HCT116 (cell line): ENCODE results near the gene SLC44A1. TPM values are rescaled to one million over a fixed set of nuclear protein-coding genes. Genes with fewer than 3 reads are reported as not detected.

Experiments
- ATAC-seq: fragments of 200-7000 bp; cut with Tn5 transposase; 2 replicates; pipeline ENCODE4 v1.9.1; 2020; ENCODE audit warnings: mild to moderate bottlenecking, moderate library complexity
- BruUV-seq: library from RNA; stranded (reverse); fragments of 400-500 nt; replicated peaks from 2 replicates; lab custom pipeline; 2021; lab: Mats Ljungman, UMichigan
- CTCF ChIA-PET: fragments of 300-600 bp; sonication (Branson Sonifier 250); formaldehyde crosslinking; loops from one replicate; lab custom pipeline; 2021; ENCODE audit warnings: antibody characterized with exemption; lab: Charles Lee
- POLR2A ChIA-PET: fragments of 300-600, 350-600 bp; sonication (Branson Sonifier 250); formaldehyde crosslinking; loops from one replicate; lab custom pipeline; 2021; ENCODE audit warnings: antibody characterized with exemption; lab: Charles Lee
- RAD21 ChIA-PET, 2 experiments: fragments of 300-600 bp; sonication (Branson Sonifier 250); formaldehyde crosslinking; loops; one replicate each; lab custom pipeline; 2023; ENCODE audit warnings: low total read pairs in 2 of 2; ENCODE audit not compliant: uncharacterized antibody in 2 of 2, unreplicated experiment in 2 of 2, low non-redundant PET in 1 of 2; lab: Charles Lee
- DNase-seq: peaks from one replicate; pipeline ENCODE4 v3.0.0-alpha.2; 2010; ENCODE audit warnings: low read depth, low spot score
- H2AFZ ChIP-seq: fragments of 200-600 bp; shearing (Covaris generic), sonication (generic); 2 replicates; pipeline ENCODE4 v1.6.1; 2017; ENCODE audit warnings: low read depth, mixed run types, mixed read lengths, antibody characterized with exemption, low read length; ENCODE audit not compliant: poor library complexity, severe bottlenecking
- H3K27ac ChIP-seq: 2 replicates; pipeline ENCODE4 v1.5.1; 2012; ENCODE audit warnings: low read depth, low read length
- H3K27me3 ChIP-seq: fragments of 200-600 bp; sonication (generic); 2 replicates; pipeline ENCODE4 v1.6.1; 2016; ENCODE audit warnings: mixed run types, low read length, mixed read lengths; ENCODE audit not compliant: insufficient read depth
- H3K36me3 ChIP-seq, 2 experiments: fragments of 200-500 bp in 1 of 2; fragments of 200-600 bp in 1 of 2; sonication (Bioruptor generic) in 1 of 2; sonication (generic) in 1 of 2; 2 replicates each; pipeline versions ENCODE4 v1.5.1 to v1.6.1; 2014 to 2016; ENCODE audit warnings: low read length in 2 of 2, inconsistent platforms in 1 of 2, mixed read lengths in 1 of 2, mixed run types in 1 of 2; ENCODE audit not compliant: insufficient read depth in 2 of 2, control insufficient read depth in 1 of 2
- H3K4me1 ChIP-seq, 2 experiments: fragments of 200-600 bp in 1 of 2; sonication (generic) in 1 of 2; 2 replicates each; pipeline versions ENCODE4 v1.5.1 to v1.6.1; 2012 to 2017; ENCODE audit warnings: low read length in 2 of 2, inconsistent platforms in 1 of 2, mild to moderate bottlenecking in 1 of 2, mixed read lengths in 1 of 2, mixed run types in 1 of 2, moderate library complexity in 1 of 2; ENCODE audit not compliant: insufficient read depth in 2 of 2, control insufficient read depth in 1 of 2
- H3K4me2 ChIP-seq: fragments of 200-600 bp; sonication (generic); 2 replicates; pipeline ENCODE4 v1.6.1; 2017; ENCODE audit warnings: mixed run types, low read length, mixed read lengths
- H3K4me3 ChIP-seq, 2 experiments: fragments of 200-600 bp in 1 of 2; sonication (generic) in 1 of 2; replicated peaks in 1 of 2; 2 replicates each; pipeline ENCODE4 v1.5.1; 2011 to 2016; ENCODE audit warnings: low read length in 2 of 2, control low read depth in 1 of 2, low read depth in 1 of 2, mild to moderate bottlenecking in 1 of 2, mixed read lengths in 1 of 2, mixed run types in 1 of 2
- H3K79me2 ChIP-seq: fragments of 200-600 bp; sonication (generic); 2 replicates; pipeline ENCODE4 v1.6.1; 2017; ENCODE audit warnings: mild to moderate bottlenecking, mixed run types, low read length, moderate library complexity, mixed read lengths; ENCODE audit not compliant: insufficient read depth
- H3K9ac ChIP-seq: fragments of 200-600 bp; sonication (generic); 2 replicates; pipeline ENCODE4 v1.6.1; 2016; ENCODE audit warnings: low read length, mixed read lengths
- H3K9me2 ChIP-seq: fragments of 200-600 bp; sonication (generic), shearing (Covaris generic); 2 replicates; pipeline ENCODE4 v1.6.1; 2017; ENCODE audit warnings: mixed run types, mild to moderate bottlenecking, moderate library complexity; ENCODE audit not compliant: insufficient read depth
- H3K9me3 ChIP-seq, 2 experiments: fragments of 200-500 bp in 1 of 2; fragments of 200-600 bp in 1 of 2; sonication (Bioruptor generic) in 1 of 2; sonication (generic) in 1 of 2; 2 replicates each; pipeline ENCODE4 v1.6.1; 2014 to 2017; ENCODE audit warnings: low read length in 2 of 2, mixed read lengths in 2 of 2, inconsistent platforms in 1 of 2, low read depth in 1 of 2, mild to moderate bottlenecking in 1 of 2, mixed run types in 1 of 2, moderate library complexity in 1 of 2; ENCODE audit not compliant: control insufficient read depth in 1 of 2, insufficient read depth in 1 of 2
- H4K20me1 ChIP-seq: fragments of 200-600 bp; sonication (generic), shearing (Covaris generic); 2 replicates; pipeline ENCODE4 v1.6.1; 2017; ENCODE audit warnings: mixed run types, mild to moderate bottlenecking, moderate library complexity; ENCODE audit not compliant: insufficient read depth
- ATF3 ChIP-seq: IDR thresholded peaks from 2 replicates; pipeline ENCODE4 v1.6.1; 2012
- CBX3 ChIP-seq: IDR thresholded peaks from 2 replicates; pipeline ENCODE4 v1.6.1; 2012; ENCODE audit warnings: low read depth
- CEBPB ChIP-seq: IDR thresholded peaks from 2 replicates; pipeline ENCODE4 v1.6.1; 2012; ENCODE audit warnings: low read depth
- CTCF ChIP-seq, 3 experiments: fragments of 200-600 bp in 1 of 3; sonication (generic) in 1 of 3; IDR thresholded peaks in 2 of 3; conservative IDR thresholded peaks in 1 of 3; 2 replicates each; pipeline ENCODE4 v1.5.1; 2012 to 2017; ENCODE audit warnings: low read depth in 2 of 3, low read length in 2 of 3, antibody characterized with exemption in 1 of 3, borderline replicate concordance in 1 of 3, control low read depth in 1 of 3, mild to moderate bottlenecking in 1 of 3, mixed read lengths in 1 of 3, mixed run types in 1 of 3, moderate library complexity in 1 of 3; ENCODE audit not compliant: insufficient read depth in 1 of 3
- EGR1 ChIP-seq: IDR thresholded peaks from 2 replicates; pipeline ENCODE4 v1.6.1; 2012; ENCODE audit warnings: low read depth
- ELF1 ChIP-seq: IDR thresholded peaks from 2 replicates; pipeline ENCODE4 v1.6.1; 2012; ENCODE audit warnings: low read depth, borderline replicate concordance
- EZH2 ChIP-seq: fragments of 200-600 bp; sonication (generic); IDR thresholded peaks from 2 replicates; pipeline ENCODE4 v1.6.1; 2017; ENCODE audit warnings: antibody characterized with exemption, mixed run types
- EZH2phosphoT487 ChIP-seq: fragments of 200-600 bp; IDR thresholded peaks from 2 replicates; pipeline ENCODE4 v1.6.1; 2018; ENCODE audit warnings: antibody characterized with exemption, borderline replicate concordance
- FOSL1 ChIP-seq: IDR thresholded peaks from 2 replicates; pipeline ENCODE4 v1.6.1; 2012; ENCODE audit warnings: low read depth
- JUND ChIP-seq: IDR thresholded peaks from 2 replicates; pipeline ENCODE4 v1.6.1; 2012
- MAX ChIP-seq: IDR thresholded peaks from 2 replicates; pipeline ENCODE4 v1.6.1; 2012
- POLR2A ChIP-seq: IDR thresholded peaks from 2 replicates; pipeline ENCODE4 v1.7.0; 2011; ENCODE audit warnings: borderline replicate concordance; ENCODE audit not compliant: insufficient read depth, insufficient read length; ENCODE audit errors: extremely low read depth
- POLR2AphosphoS5 ChIP-seq: IDR thresholded peaks from 2 replicates; pipeline ENCODE4 v1.6.1; 2011; ENCODE audit warnings: mild to moderate bottlenecking, low read depth, low read length, moderate library complexity
- SIN3A ChIP-seq: IDR thresholded peaks from 2 replicates; pipeline ENCODE4 v1.6.1; 2012; ENCODE audit warnings: low read depth
- SP1 ChIP-seq: IDR thresholded peaks from 2 replicates; pipeline ENCODE4 v1.6.1; 2012; ENCODE audit warnings: low read depth
- SRF ChIP-seq: IDR thresholded peaks from 2 replicates; pipeline ENCODE4 v1.6.1; 2012; ENCODE audit warnings: low read depth
- TCF7L2 ChIP-seq: IDR thresholded peaks from 2 replicates; pipeline ENCODE4 v1.7.0; 2011; ENCODE audit warnings: borderline replicate concordance, inconsistent platforms; ENCODE audit not compliant: insufficient read depth, insufficient read length; ENCODE audit errors: extremely low read depth
- YY1 ChIP-seq: IDR thresholded peaks from 2 replicates; pipeline ENCODE4 v1.6.1; 2011; ENCODE audit warnings: low read length, low read depth, moderate library complexity, mild to moderate bottlenecking; ENCODE audit not compliant: insufficient replicate concordance; ENCODE audit errors: extremely low read depth
- ZBTB33 ChIP-seq: IDR thresholded peaks from 2 replicates; pipeline ENCODE4 v1.6.1; 2011; ENCODE audit warnings: mild to moderate bottlenecking, low read length, moderate library complexity; ENCODE audit not compliant: insufficient replicate concordance; ENCODE audit errors: extremely low read depth
- ZNF274 ChIP-seq: fragments of 200-500 bp; sonication (Bioruptor generic); IDR thresholded peaks from 2 replicates; pipeline ENCODE4 v1.6.1; 2014; ENCODE audit warnings: mild to moderate bottlenecking, low read depth, low read length, inconsistent platforms
- intact Hi-C: fragments of 100-400 bp; cut with micrococcal nuclease; formaldehyde crosslinking; loops from 2 replicates; pipeline ENCODE4 v1.10.0; 2022
- total RNA-seq: library from RNA; stranded (reverse); gene quantifications from one replicate; pipeline ENCODE4 v1.2.1, GENCODE V29; 2021; ENCODE audit not compliant: unreplicated experiment

The SLC44A1 gene
- total RNA-seq, 1 experiment from 2014 or later: 44.1 TPM

- TF ChIP-seq EGR1 (no peak), MAX (no peak)
Measured at GRCh38 chr9:105259274-105259673, 14.8 kb downstream of the SLC44A1 start (continued).

- no peak overlapping the region for H3K27ac ChIP-seq
- DNase-seq (no peak), ATAC-seq (no peak)
- no peaks in the 10 kb centered on the region; the same call in 1 of the 2 replicates for H3K79me2 ChIP-seq
- H4K20me1 ChIP-seq: no peaks in the 10 kb centered on the region
- ChIA-PET CTCF (no interaction called here), RAD21 (no interaction called here), POLR2A (no interaction called here)
- H2AFZ ChIP-seq: no peak overlapping the region
- no peak for TF ChIP-seq SP1
- TF ChIP-seq EGR1: no peak
- TF ChIP-seq MAX: no peak
- no peak for TF ChIP-seq CEBPB
- TF ChIP-seq FOSL1: no peak
- TF ChIP-seq CBX3: no peak
- TF ChIP-seq ZNF274: no peak
- TF ChIP-seq YY1: no peak
- no peak for TF ChIP-seq ELF1
- TF ChIP-seq POLR2AphosphoS5: no peak
- TF ChIP-seq SIN3A: no peak
- TF ChIP-seq JUND: no peak
- no peak for TF ChIP-seq ZBTB33
- TF ChIP-seq POLR2A: no peak
- no peak for TF ChIP-seq EZH2phosphoT487
- TF ChIP-seq EZH2: no peak
- no peak for TF ChIP-seq SRF
- no peak for TF ChIP-seq TCF7L2
- no peak for TF ChIP-seq CTCF (IDR thresholded peaks at IDR 0.05 in 2 of 3, conservative IDR thresholded peaks at IDR 0.05 in 1 of 3; ENCODE audit: borderline replicate concordance in 1 of 3, insufficient read depth in 1 of 3, low read depth in 2 of 3, low read length in 2 of 3)
- no peak for TF ChIP-seq ATF3
- H3K9ac ChIP-seq: no peak overlapping the region
- H3K4me2 ChIP-seq: no peak overlapping the region
- H3K9me2 ChIP-seq: no peaks in the 10 kb centered on the region
- no peaks in the 10 kb centered on the region for H3K36me3 ChIP-seq
- no peaks in the 10 kb centered on the region for H3K27me3 ChIP-seq
- intact Hi-C loops: no loop called here
- no peaks in the 10 kb centered on the region for H3K9me3 ChIP-seq
- BruUV-seq: no TSS peak
- no peak overlapping the region for H3K4me3 ChIP-seq
- H3K4me1 ChIP-seq: peaks cover 0 to 7% of the 10 kb centered on the region in 2 experiments; a peak in 1 of 4 replicates
Measured at GRCh38 chr9:105259731-105260612, 15.5 kb downstream of the SLC44A1 start.
